ENCODE measurements around the gene ALKBH1. TPM values are rescaled to one million over a fixed set of nuclear protein-coding genes. Genes with fewer than 3 reads are reported as not detected.

The ALKBH1 gene
- total RNA-seq, 4 donors from 2014 or later, result 6.3 to 13.8 (median 10.3) TPM

DNA sequence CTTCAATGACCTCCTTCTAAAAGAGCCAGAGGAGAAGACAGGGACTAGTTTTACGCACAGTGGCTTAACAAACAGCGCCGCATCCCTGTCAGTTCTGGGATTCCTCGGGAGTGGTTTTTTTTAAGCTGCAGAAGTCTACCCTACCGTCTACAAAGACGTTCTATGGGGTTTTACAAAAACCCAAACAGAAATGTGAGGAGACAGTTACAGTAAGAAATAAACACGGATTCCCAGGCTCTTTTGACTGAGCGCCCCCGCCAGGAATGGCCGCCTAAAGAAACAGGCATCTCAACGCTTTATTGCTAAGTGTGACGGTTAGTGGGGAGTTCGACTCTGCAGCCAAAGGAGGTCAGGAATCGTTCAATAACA lies 484 bp downstream of the ALKBH1 start:
- intact Hi-C loops (cut with DNase I), result loop anchor here (5.0 kb wide), 1 partner anchor 245 kb away; no protein-coding TSS in a partner anchor
- H3K27ac ChIP-seq, result peak overlapping the region in 2 of 3 donors; percentile 31 to 53
- no peaks in the 10 kb centered on the region for H3K27me3 ChIP-seq
- TF ChIP-seq POLR2A (IDR thresholded peaks at IDR 0.05) (no peak), CTCF (IDR thresholded peaks at IDR 0.05) (peak in 1 of 6 experiments; percentile 14)
- peak overlapping the region; percentile 68 to 97 (median 79) for H3K4me3 ChIP-seq (replicated peaks in 1 of 3)
- peaks cover 20 to 27% of the 10 kb centered on the region in 2 donors for H3K4me1 ChIP-seq
- no peaks in the 10 kb centered on the region for H3K9me3 ChIP-seq
- peak; percentile 15 to 20 for DNase-seq
- WGBS, 2 donors, result 0 to 1% methylated on average over 14 of the region's 14 CpGs
- H3K36me3 ChIP-seq, result peaks cover 12 to 27% of the 10 kb centered on the region in 2 donors

- no peaks in the 10 kb centered on the region for H3K9me3 ChIP-seq
- WGBS, 2 donors, result 85 to 90% methylated on average over 2 of the region's 2 CpGs
- H3K36me3 ChIP-seq, result peaks cover 0 to 4% of the 10 kb centered on the region in 2 donors
- H3K4me3 ChIP-seq (replicated peaks in 1 of 3), result no peak overlapping the region
- no peak overlapping the region for H3K27ac ChIP-seq
- DNase-seq, result peak; percentile 40 to 50
- no peaks in the 10 kb centered on the region for H3K27me3 ChIP-seq
- no peaks in the 10 kb centered on the region for H3K4me1 ChIP-seq
- TF ChIP-seq CTCF (IDR thresholded peaks at IDR 0.05) (no peak), POLR2A (IDR thresholded peaks at IDR 0.05) (no peak)
- intact Hi-C loops (cut with DNase I), result no loop called here
Measured at GRCh38 chr14:77691259-77691658, 16.6 kb downstream of the ALKBH1 start.

DNA sequence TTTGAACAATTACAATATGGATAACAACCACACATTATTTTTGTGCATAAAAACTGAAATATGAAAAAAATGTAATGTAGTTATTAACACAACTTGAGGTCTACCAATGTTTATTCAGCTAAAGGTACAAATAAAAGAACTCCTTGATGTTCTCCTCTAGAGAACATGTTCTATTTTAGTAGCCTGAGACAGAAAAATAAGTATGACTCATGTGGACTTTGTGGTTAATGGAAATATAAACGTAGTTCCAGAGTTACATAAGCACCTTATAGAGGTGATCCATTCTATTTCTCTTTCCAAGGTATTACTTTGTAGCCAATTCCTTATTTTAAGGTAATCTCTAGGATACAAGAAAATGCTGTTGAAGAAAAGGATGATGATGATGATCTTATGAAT lies 25.7 kb downstream of the ALKBH1 start:
- intact Hi-C loops (cut with DNase I), result no loop called here
- Histone ChIP-seq H3K27ac (no peak overlapping the region), H3K4me3 (replicated peaks in 1 of 3) (no peak overlapping the region), H3K27me3 (no peaks in the 10 kb centered on the region), H3K36me3 (peaks cover 0 to 8% of the 10 kb centered on the region in 2 donors), H3K9me3 (no peaks in the 10 kb centered on the region), H3K4me1 (no peaks in the 10 kb centered on the region)
- no peak for DNase-seq
- TF ChIP-seq CTCF (IDR thresholded peaks at IDR 0.05) (no peak), POLR2A (IDR thresholded peaks at IDR 0.05) (no peak)
- WGBS, 2 donors, result 64 to 73% methylated on average over 1 of the region's 1 CpG

DNA sequence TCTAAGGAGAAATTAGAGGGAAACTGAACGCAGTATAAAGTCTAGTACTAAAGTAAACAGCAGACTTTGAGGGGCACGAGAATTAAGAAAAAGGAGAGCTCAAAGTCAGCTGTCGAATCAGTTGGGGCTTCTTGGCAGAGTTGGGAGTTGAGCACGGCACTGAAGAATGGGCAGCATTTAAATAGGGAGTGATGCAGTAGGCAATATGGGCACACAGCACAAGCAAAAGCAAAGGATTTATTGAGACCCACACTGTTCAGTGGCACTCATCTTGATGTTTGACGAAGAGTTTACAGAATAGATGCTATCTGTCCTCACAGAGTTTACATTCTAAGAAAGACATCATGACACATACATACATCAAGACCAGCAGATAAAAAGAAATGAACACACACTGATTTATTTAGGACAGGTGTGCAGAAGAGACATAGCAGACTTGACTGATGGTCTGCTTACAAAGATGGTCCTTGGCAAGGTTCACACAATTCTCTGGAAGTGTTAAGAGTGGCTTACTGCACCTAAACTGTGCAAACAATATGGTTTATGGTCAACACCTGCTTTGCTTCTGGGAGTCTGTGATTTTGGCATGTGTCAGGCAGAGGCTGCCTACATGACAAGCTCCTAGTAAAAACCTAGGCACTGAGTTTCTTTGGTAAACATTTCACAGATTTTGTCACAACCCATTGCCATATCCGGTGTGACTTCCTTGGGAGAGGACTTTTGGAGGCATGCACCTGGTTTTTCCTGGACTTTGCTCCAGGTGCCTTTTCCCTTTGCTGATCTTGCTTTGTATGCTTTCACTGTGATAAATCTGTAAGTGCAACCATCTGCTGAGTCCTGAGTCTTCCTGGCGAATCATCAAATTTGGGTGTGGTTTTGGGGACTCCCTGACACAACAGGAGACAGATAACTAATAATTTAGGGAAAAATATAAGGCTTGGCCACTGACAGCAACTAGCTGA lies 26.3 kb downstream of the ALKBH1 start:
- H3K4me1 ChIP-seq, result no peaks in the 10 kb centered on the region
- DNase-seq, result no peak
- WGBS, 2 donors, result 68 to 81% methylated on average over 7 of the region's 7 CpGs
- H3K4me3 ChIP-seq (replicated peaks in 1 of 3), result no peak overlapping the region
- H3K27me3 ChIP-seq, result no peaks in the 10 kb centered on the region
- peaks cover 0 to 8% of the 10 kb centered on the region in 2 donors for H3K36me3 ChIP-seq
- intact Hi-C loops (cut with DNase I), result no loop called here
- no peak overlapping the region for H3K27ac ChIP-seq
- no peaks in the 10 kb centered on the region for H3K9me3 ChIP-seq
- TF ChIP-seq POLR2A (IDR thresholded peaks at IDR 0.05) (no peak), CTCF (IDR thresholded peaks at IDR 0.05) (no peak)

GRCh38 chr14:77674931-77675330 lies 32.9 kb downstream of the ALKBH1 start:
- Histone ChIP-seq H3K27me3 (no peaks in the 10 kb centered on the region), H3K9me3 (no peaks in the 10 kb centered on the region), H3K27ac (no peak overlapping the region), H3K4me3 (replicated peaks in 1 of 3) (no peak overlapping the region), H3K36me3 (peaks cover 21 to 30% of the 10 kb centered on the region in 2 donors), H3K4me1 (no peaks in the 10 kb centered on the region)
- WGBS, 2 donors, result 89 to 96% methylated on average over 8 of the region's 8 CpGs
- TF ChIP-seq CTCF (IDR thresholded peaks at IDR 0.05) (no peak), POLR2A (IDR thresholded peaks at IDR 0.05) (no peak)
- intact Hi-C loops (cut with DNase I), result no loop called here
- no peak for DNase-seq
